Left ventricle myocardium inferior (tissue), 1 donor: Measurements from ENCODE around the gene EDC4. TPM values are rescaled to one million over a fixed set of nuclear protein-coding genes. Genes with fewer than 3 reads are reported as not detected.

Source experiments
- DNase-seq: peaks from one replicate; pipeline ENCODE4 v3.0.0-alpha.2; 2020
- H3K27ac ChIP-seq: fragments of 200-600 bp; replicated peaks from 2 replicates; pipeline ENCODE4 v1.8.0; 2021
- H3K27me3 ChIP-seq: fragments of 200-600 bp; 2 replicates; pipeline ENCODE4 v1.8.0; 2021; ENCODE audit warnings: low read depth
- H3K36me3 ChIP-seq: fragments of 200-600 bp; 2 replicates; pipeline ENCODE4 v1.8.0; 2021
- H3K4me1 ChIP-seq: fragments of 200-600 bp; 2 replicates; pipeline ENCODE4 v1.8.0; 2021
- H3K4me3 ChIP-seq: fragments of 200-600 bp; 2 replicates; pipeline ENCODE4 v1.8.0; 2021; ENCODE audit warnings: mild to moderate bottlenecking, moderate library complexity
- H3K9me3 ChIP-seq: fragments of 200-600 bp; replicated peaks from 2 replicates; pipeline ENCODE4 v1.8.0; 2021
- intact Hi-C: fragments of 100-400 bp; cut with micrococcal nuclease; formaldehyde crosslinking; loops from one replicate; pipeline ENCODE4 v1.11.0; 2022
- total RNA-seq: library from RNA; stranded (reverse); fragmentation: NEBNext Ultra II Directional; extraction: Animal tissue kit (Norgen Biotek cat#: 25700); gene quantifications from one replicate; pipeline ENCODE4 v1.2.1, GENCODE V29; 2021
- TF ChIP-seq, protein P1 (sequence below): fragments of 200-600 bp; IDR thresholded peaks from 2 replicates; pipeline ENCODE4 v1.8.0; 2021; ENCODE audit warnings: antibody characterized with exemption, mild to moderate bottlenecking, borderline replicate concordance
- donor health status: DM: no; HTN: yes; CAD: no; lungs with severe emphysema.

The EDC4 gene
- total RNA-seq, 1 donor from 2014 or later = 33.2 TPM

DNA sequence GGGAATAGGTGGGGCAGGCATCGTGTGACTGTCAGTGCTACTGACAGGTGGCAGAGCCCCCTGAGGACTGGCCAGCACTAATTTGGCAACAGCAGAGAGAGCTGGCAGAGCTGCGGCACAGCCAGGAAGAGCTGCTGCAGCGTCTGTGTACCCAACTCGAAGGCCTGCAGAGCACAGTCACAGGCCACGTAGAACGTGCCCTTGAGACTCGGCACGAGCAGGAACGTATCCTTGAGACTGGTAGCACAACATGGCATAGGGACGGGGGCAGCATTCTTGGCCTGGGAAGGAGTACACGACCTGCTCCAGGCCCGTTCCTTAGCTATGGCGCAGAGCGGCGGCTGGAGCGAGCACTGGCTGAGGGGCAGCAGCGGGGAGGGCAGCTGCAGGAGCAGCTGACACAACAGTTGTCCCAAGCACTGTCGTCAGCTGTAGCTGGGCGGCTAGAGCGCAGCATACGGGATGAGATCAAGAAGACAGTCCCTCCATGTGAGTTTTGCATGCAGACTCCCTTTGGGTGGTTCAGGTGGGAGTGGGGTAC is 8.8 kb downstream of the EDC4 start:
- Histone ChIP-seq H3K27me3 (no peaks in the 10 kb centered on the region), H3K4me1 (peaks cover 56% of the 10 kb centered on the region), H3K27ac (peak overlapping the region; percentile 93), H3K36me3 (peaks cover 77% of the 10 kb centered on the region), H3K9me3 (no peaks in the 10 kb centered on the region), H3K4me3 (peak overlapping the region; percentile 27)
- TF ChIP-seq, protein P1, sequence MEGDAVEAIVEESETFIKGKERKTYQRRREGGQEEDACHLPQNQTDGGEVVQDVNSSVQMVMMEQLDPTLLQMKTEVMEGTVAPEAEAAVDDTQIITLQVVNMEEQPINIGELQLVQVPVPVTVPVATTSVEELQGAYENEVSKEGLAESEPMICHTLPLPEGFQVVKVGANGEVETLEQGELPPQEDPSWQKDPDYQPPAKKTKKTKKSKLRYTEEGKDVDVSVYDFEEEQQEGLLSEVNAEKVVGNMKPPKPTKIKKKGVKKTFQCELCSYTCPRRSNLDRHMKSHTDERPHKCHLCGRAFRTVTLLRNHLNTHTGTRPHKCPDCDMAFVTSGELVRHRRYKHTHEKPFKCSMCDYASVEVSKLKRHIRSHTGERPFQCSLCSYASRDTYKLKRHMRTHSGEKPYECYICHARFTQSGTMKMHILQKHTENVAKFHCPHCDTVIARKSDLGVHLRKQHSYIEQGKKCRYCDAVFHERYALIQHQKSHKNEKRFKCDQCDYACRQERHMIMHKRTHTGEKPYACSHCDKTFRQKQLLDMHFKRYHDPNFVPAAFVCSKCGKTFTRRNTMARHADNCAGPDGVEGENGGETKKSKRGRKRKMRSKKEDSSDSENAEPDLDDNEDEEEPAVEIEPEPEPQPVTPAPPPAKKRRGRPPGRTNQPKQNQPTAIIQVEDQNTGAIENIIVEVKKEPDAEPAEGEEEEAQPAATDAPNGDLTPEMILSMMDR = no peak
- intact Hi-C loops = no loop called here
- DNase-seq = peak; percentile 63

DNA sequence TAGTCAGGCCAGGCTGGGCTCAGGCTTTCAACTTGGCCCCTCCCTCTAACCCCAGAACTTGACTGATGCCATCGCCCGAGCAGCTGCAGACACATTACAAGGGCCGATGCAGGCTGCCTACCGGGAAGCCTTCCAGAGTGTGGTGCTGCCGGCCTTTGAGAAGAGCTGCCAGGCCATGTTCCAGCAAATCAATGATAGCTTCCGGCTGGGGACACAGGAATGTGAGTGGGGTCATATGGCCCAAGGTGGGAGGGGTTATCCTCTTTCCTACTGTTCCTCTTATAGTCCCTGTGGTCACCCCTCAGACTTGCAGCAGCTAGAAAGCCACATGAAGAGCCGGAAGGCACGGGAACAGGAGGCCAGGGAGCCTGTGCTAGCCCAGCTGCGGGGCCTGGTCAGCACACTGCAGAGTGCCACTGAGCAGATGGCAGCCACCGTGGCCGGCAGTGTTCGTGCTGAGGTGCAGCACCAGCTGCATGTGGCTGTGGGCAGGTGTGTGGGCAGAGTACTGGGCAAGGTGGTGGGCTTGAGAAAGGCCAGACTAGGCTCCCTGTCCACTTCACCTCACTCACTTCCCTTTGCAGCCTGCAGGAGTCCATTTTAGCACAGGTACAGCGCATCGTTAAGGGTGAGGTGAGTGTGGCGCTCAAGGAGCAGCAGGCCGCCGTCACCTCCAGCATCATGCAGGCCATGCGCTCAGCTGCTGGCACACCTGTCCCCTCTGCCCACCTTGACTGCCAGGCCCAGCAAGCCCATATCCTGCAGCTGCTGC is 9.7 kb downstream of the EDC4 start:
- peak overlapping the region; percentile 29 for H3K4me3 ChIP-seq
- TF ChIP-seq, protein P1 = no peak
- no peaks in the 10 kb centered on the region for H3K27me3 ChIP-seq
- peak; percentile 72 for DNase-seq
- intact Hi-C loops = no loop called here
- H3K36me3 ChIP-seq = peaks cover 69% of the 10 kb centered on the region
- H3K9me3 ChIP-seq = no peaks in the 10 kb centered on the region
- peaks cover 56% of the 10 kb centered on the region for H3K4me1 ChIP-seq
- H3K27ac ChIP-seq = peak overlapping the region; percentile 93

DNA sequence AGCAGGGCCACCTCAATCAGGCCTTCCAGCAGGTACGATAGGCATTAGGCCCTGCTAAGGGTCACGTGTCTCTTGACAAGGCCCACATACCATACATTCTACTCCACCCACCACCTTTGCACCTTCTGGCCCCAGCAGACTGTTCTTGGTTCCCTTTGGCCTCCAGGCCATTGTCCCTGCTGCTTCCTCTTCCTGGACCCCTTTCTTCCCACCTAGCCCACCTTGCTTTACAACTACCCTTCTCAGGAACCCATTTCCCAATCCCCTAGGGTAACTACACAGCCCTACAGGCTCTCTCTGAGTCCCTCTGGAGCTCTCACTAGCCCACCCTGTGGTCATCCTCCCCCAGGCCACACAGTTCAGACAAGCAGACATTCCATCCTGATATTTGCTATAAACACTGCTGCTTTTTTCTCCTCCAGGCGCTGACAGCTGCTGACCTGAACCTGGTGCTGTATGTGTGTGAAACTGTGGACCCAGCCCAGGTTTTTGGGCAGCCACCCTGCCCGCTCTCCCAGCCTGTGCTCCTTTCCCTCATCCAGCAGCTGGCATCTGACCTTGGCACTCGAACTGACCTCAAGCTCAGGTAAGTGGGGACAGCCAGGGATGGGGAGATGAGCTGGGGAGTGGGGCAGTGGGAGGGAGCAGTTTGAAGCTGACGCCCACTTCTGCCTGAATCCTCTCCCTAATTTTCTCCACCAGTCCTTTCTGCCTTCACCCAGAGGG is 10.5 kb downstream of the EDC4 start:
- intact Hi-C loops = no loop called here
- TF ChIP-seq, protein P1 = no peak
- DNase-seq = no peak

DNA sequence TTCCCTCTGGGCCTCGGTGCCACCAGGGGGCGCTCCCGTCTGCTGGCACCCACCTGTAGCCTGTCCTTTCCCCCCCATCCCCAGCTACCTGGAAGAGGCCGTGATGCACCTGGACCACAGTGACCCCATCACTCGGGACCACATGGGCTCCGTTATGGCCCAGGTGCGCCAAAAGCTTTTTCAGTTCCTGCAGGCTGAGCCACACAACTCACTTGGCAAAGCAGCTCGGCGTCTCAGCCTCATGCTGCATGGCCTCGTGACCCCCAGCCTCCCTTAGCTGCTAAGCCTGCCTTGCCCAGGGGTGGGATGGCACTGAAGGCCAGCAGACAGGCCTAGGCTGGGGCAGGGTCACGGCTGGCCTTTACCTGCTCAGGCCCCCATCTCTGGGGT is 11.0 kb downstream of the EDC4 start:
- H3K4me3 ChIP-seq = no peak overlapping the region
- H3K4me1 ChIP-seq = peaks cover 56% of the 10 kb centered on the region
- H3K27me3 ChIP-seq = no peaks in the 10 kb centered on the region
- H3K36me3 ChIP-seq = peaks cover 56% of the 10 kb centered on the region
- peak; percentile 54 for DNase-seq
- TF ChIP-seq, protein P1 = peak; percentile 89
- peak overlapping the region; percentile 93 for H3K27ac ChIP-seq
- H3K9me3 ChIP-seq = no peaks in the 10 kb centered on the region
- intact Hi-C loops = no loop called here

More for the DNA sequence above, 10.5 kb downstream of the EDC4 start:
- Histone ChIP-seq H3K27ac (peak overlapping the region; percentile 93), H3K27me3 (no peaks in the 10 kb centered on the region), H3K36me3 (peaks cover 61% of the 10 kb centered on the region), H3K9me3 (no peaks in the 10 kb centered on the region), H3K4me1 (peaks cover 56% of the 10 kb centered on the region), H3K4me3 (peak overlapping the region; percentile 29)

DNA sequence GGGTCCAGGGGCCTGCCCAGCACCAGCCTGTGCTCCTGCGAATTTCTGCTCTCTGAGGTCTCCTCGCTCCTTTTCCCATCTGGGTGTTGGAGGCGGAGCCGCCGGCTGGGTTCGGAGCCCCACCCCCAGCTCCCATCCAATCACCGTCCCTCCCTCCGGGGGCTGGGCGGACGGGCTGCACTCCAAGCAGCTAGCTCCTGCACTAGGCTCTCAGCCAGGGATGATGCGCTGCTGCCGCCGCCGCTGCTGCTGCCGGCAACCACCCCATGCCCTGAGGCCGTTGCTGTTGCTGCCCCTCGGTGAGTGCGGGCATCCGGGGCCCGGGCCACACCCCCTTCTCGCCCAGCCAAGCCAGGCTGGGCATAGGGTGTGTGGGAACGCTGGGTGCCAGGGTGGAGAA is 11.8 kb downstream of the EDC4 start, which contains the start of gene NRN1L:
Gene NRN1L (plus strand): TSS at position 202 of the 400 bp plus-strand sequence. CDS start 19 bp downstream, at position 221.
- Histone ChIP-seq H3K4me1 (peaks cover 55% of the 10 kb centered on the region), H3K36me3 (peaks cover 47% of the 10 kb centered on the region)
- intact Hi-C loops = no loop called here

More for the DNA sequence above, 11.8 kb downstream of the EDC4 start, which contains the start of gene NRN1L:
- Histone ChIP-seq H3K9me3 (no peaks in the 10 kb centered on the region), H3K27ac (peak within 1 kb of the TSS; percentile 93), H3K27me3 (no peaks in the 10 kb centered on the region), H3K4me3 (peak within 1 kb of the TSS; percentile 29)
- peak; percentile 90 for DNase-seq
- TF ChIP-seq, protein P1 = no peak
